ENCODE results near the gene TNS1. TPM values are rescaled to one million over a fixed set of nuclear protein-coding genes. Genes with fewer than 3 reads are reported as not detected.

Gene TNS1
- total and polyA plus RNA-seq, 7 donors: 73.4 to 742 (median 276) TPM

- peak overlapping the region; percentile 23 for H3K27ac ChIP-seq
- H3K9me3 ChIP-seq: no peaks in the 10 kb centered on the region
- peak overlapping the region; percentile 60 for H3K4me3 ChIP-seq
- no peaks in the 10 kb centered on the region for H3K27me3 ChIP-seq (ENCODE audit: insufficient read depth in 3 of 3, low read length in 2 of 3)
- DNase-seq (no peak), ATAC-seq (no peak)
- intact Hi-C loops (cut with DNase I): no loop called here
- peaks cover 34% of the 10 kb centered on the region for H3K4me1 ChIP-seq
- TF ChIP-seq, protein P1, sequence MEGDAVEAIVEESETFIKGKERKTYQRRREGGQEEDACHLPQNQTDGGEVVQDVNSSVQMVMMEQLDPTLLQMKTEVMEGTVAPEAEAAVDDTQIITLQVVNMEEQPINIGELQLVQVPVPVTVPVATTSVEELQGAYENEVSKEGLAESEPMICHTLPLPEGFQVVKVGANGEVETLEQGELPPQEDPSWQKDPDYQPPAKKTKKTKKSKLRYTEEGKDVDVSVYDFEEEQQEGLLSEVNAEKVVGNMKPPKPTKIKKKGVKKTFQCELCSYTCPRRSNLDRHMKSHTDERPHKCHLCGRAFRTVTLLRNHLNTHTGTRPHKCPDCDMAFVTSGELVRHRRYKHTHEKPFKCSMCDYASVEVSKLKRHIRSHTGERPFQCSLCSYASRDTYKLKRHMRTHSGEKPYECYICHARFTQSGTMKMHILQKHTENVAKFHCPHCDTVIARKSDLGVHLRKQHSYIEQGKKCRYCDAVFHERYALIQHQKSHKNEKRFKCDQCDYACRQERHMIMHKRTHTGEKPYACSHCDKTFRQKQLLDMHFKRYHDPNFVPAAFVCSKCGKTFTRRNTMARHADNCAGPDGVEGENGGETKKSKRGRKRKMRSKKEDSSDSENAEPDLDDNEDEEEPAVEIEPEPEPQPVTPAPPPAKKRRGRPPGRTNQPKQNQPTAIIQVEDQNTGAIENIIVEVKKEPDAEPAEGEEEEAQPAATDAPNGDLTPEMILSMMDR (IDR thresholded peaks at IDR 0.05): no peak
- H3K36me3 ChIP-seq (ENCODE audit: insufficient read depth in 1 of 2, low read depth in 1 of 2): no peaks in the 10 kb centered on the region
- 57 to 61% (median 57%) methylated on average over 16 of the region's 16 CpGs for WGBS, 3 donors
Observed at GRCh38 chr2:217977840-217978535, 24.8 kb downstream of the TNS1 start.

GRCh38 chr2:217976301-217976700, 26.5 kb downstream of the TNS1 start:
- TF ChIP-seq, protein P1 (IDR thresholded peaks at IDR 0.05): no peak
- 98 to 100% (median 98%) methylated on average over 6 of the region's 6 CpGs for WGBS, 3 donors
- no peak overlapping the region for H3K4me3 ChIP-seq
- H3K36me3 ChIP-seq (ENCODE audit: insufficient read depth in 1 of 2, low read depth in 1 of 2): no peaks in the 10 kb centered on the region
- H3K27me3 ChIP-seq (ENCODE audit: insufficient read depth in 3 of 3, low read length in 2 of 3): no peaks in the 10 kb centered on the region
- ATAC-seq: no peak
- no peak overlapping the region for H3K27ac ChIP-seq
- DNase-seq: no peak
- H3K9me3 ChIP-seq: no peaks in the 10 kb centered on the region
- intact Hi-C loops (cut with DNase I): no loop called here
- H3K4me1 ChIP-seq: peaks cover 44% of the 10 kb centered on the region

DNA sequence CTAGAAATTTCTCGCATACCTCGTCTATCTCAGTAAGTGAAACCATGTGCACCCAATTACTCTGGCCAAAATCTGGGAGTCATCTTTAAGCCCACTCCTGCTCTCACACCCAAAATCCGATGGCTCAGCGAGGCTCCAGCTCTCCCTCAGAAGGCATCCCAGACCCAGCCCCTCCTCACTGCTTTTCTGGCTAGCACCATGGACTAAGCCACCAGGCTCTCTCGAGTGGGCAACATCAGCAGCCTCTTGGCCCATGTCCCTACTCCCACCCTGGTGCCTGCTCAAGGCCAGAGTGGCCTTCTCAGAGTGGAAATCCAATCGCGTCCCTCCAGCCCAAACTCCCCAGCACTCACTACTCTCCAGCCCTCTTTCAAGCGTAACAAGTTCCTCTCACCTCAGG, 27.2 kb downstream of the TNS1 start:
- TF ChIP-seq, protein P1 (IDR thresholded peaks at IDR 0.05): no peak
- WGBS, 3 donors: 87 to 92% (median 88%) methylated on average over 8 of the region's 8 CpGs
- Histone ChIP-seq H3K4me1 (peaks cover 38% of the 10 kb centered on the region), H3K9me3 (no peaks in the 10 kb centered on the region), H3K27ac (no peak overlapping the region), H3K36me3 (ENCODE audit: insufficient read depth in 1 of 2, low read depth in 1 of 2) (no peaks in the 10 kb centered on the region), H3K4me3 (no peak overlapping the region), H3K27me3 (ENCODE audit: insufficient read depth in 3 of 3, low read length in 2 of 3) (no peaks in the 10 kb centered on the region)
- DNase-seq: no peak
- ATAC-seq: no peak
- intact Hi-C loops (cut with DNase I): no loop called here

DNA sequence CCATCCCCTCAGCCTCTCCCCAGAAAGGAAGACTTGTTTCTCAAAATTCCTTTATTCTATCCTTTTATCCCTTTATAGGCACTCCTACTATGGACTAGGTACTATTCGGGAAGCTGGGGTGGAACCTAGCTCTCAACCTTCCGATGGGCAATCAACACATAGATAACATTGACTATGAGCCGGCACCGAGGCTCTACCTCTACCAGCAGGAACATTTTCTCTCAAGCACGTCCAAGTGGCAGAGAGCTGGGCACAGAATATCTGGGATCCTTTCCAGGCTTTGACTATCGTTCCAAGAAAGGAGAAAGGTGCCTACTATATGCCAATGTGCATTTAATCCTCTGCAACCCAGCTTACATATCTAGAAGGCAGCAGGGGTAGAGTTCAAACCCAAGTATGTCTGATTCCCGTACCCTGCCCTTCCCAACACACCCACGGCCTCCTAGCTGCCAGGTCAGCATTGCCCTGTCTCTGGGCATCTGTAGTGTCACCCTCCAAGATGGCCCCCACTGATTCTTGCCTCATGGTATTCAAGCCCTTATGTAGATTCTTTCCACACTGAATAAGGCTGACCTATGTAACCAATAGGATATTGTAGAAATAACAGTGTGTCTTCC, 28.3 kb downstream of the TNS1 start:
- H3K4me1 ChIP-seq: peaks cover 29% of the 10 kb centered on the region
- no peak overlapping the region for H3K27ac ChIP-seq
- intact Hi-C loops (cut with DNase I): no loop called here
- TF ChIP-seq, protein P1 (IDR thresholded peaks at IDR 0.05): no peak
- WGBS, 3 donors: 30 to 58% (median 37%) methylated on average over 8 of the region's 8 CpGs
- peak in 3 of 4 donors; percentile 26 to 49 (median 33) for ATAC-seq
- DNase-seq: no peak
- H3K36me3 ChIP-seq (ENCODE audit: insufficient read depth in 1 of 2, low read depth in 1 of 2): no peaks in the 10 kb centered on the region
- H3K4me3 ChIP-seq: no peak overlapping the region
- H3K27me3 ChIP-seq (ENCODE audit: insufficient read depth in 3 of 3, low read length in 2 of 3): no peaks in the 10 kb centered on the region
- H3K9me3 ChIP-seq: no peaks in the 10 kb centered on the region
